Central memory CD4-positive, alpha-beta T cell (primary cell): ENCODE measurements around the gene TNFSF4.
A peak's percentile ranks its signal among the peaks of the same experiment; 100 is the strongest.

ENCODE experiments used
- DNase-seq: peaks from one replicate; pipeline ENCODE4 v3.0.0; 2022

TNFSF4 gene

GRCh38 chr1:173210283-173210682 lies 3.2 kb upstream of the TNFSF4 start:
- DNase-seq: no peak

- no peak for DNase-seq
Measured at GRCh38 chr1:173208868-173209267, 1.7 kb upstream of the TNFSF4 start.

- no peak for DNase-seq
Measured at GRCh38 chr1:173208146-173208545, 1.0 kb upstream of the TNFSF4 start.

GRCh38 chr1:173205146-173206051 lies 1.7 kb downstream of the TNFSF4 start:
- DNase-seq: peak; percentile 34

- no peak for DNase-seq
Measured at GRCh38 chr1:173204693-173205092, 2.4 kb downstream of the TNFSF4 start.

- no peak for DNase-seq
Measured at GRCh38 chr1:173202424-173203145, 4.5 kb downstream of the TNFSF4 start.

GRCh38 chr1:173201969-173202368 lies 5.2 kb downstream of the TNFSF4 start:
- no peak for DNase-seq

GRCh38 chr1:173195596-173196088 lies 11.5 kb downstream of the TNFSF4 start:
- no peak for DNase-seq

GRCh38 chr1:173193639-173194038 lies 13.5 kb downstream of the TNFSF4 start:
- no peak for DNase-seq

GRCh38 chr1:173191011-173191705 lies 16.0 kb downstream of the TNFSF4 start:
- DNase-seq: no peak

GRCh38 chr1:173190101-173190936 lies 16.8 kb downstream of the TNFSF4 start:
- no peak for DNase-seq

GRCh38 chr1:173187671-173188237 lies 19.4 kb downstream of the TNFSF4 start:
- DNase-seq: no peak

GRCh38 chr1:173181791-173182190 lies 25.3 kb downstream of the TNFSF4 start:
- DNase-seq: no peak

GRCh38 chr1:173176246-173176645 lies 30.9 kb downstream of the TNFSF4 start:
- no peak for DNase-seq

GRCh38 chr1:173175514-173176145 lies 31.5 kb downstream of the TNFSF4 start:
- DNase-seq: no peak

- no peak for DNase-seq
Measured at GRCh38 chr1:173173388-173173787, 33.7 kb downstream of the TNFSF4 start.

GRCh38 chr1:173171152-173171551 lies 36.0 kb downstream of the TNFSF4 start:
- no peak for DNase-seq

- no peak for DNase-seq
Measured at GRCh38 chr1:173168941-173169340, 38.2 kb downstream of the TNFSF4 start.

- no peak for DNase-seq
Measured at GRCh38 chr1:173164686-173165085, 42.4 kb downstream of the TNFSF4 start.

- DNase-seq: no peak
Measured at GRCh38 chr1:173164178-173164577, 43.0 kb downstream of the TNFSF4 start.

- DNase-seq: no peak
Measured at GRCh38 chr1:173163222-173163621, 43.9 kb downstream of the TNFSF4 start.
